H1 (cell line): ENCODE data around the gene UFC1. TPM values are rescaled to one million over a fixed set of nuclear protein-coding genes. Genes with fewer than 3 reads are reported as not detected.

Experiments
- CTCF ChIA-PET: fragments of 300-600 bp; sonication (Branson Sonifier 250); formaldehyde crosslinking; loops from one replicate; lab custom pipeline; 2021; ENCODE audit not compliant: partially characterized antibody; lab: Charles Lee
- POLR2A ChIA-PET: fragments of 300-600 bp; sonication (Branson Sonifier 250); formaldehyde crosslinking; loops from one replicate; lab custom pipeline; 2021; ENCODE audit warnings: inconsistent platforms; ENCODE audit not compliant: partially characterized antibody; lab: Charles Lee
- DNase-seq, 2 experiments: peaks; one replicate each; pipeline versions ENCODE4 v3.0.0 to v3.0.0-alpha.2; 2010 to 2022; ENCODE audit warnings: low spot score in 2 of 2, low read depth in 1 of 2, mixed read lengths in 1 of 2
- FAIRE-seq: peaks from 2 replicates; lab custom pipeline; 2011; peaks lifted over from hg19 to GRCh38; lab: Jason Lieb, UNC
- H2AFZ ChIP-seq: 2 replicates; pipeline ENCODE4 v1.8.1; 2012; ENCODE audit warnings: low read length, inconsistent platforms
- H2AK5ac ChIP-seq: 2 replicates; pipeline ENCODE4 v1.6.1; 2013; ENCODE audit warnings: low read depth, low read length
- H2BK120ac ChIP-seq: replicated peaks from 2 replicates; pipeline ENCODE3; 2013; ENCODE audit warnings: low read depth, low read length, inconsistent platforms
- H2BK12ac ChIP-seq: 2 replicates; pipeline ENCODE4 v1.6.1; 2013; ENCODE audit warnings: low read depth, low read length
- H2BK15ac ChIP-seq: 2 replicates; pipeline ENCODE4 v1.6.1; 2013; ENCODE audit warnings: low read length
- H2BK20ac ChIP-seq: 2 replicates; pipeline ENCODE4 v1.6.1; 2013; ENCODE audit warnings: low read length
- H2BK5ac ChIP-seq: 2 replicates; pipeline ENCODE4 v1.6.1; 2013; ENCODE audit warnings: low read depth, low read length
- H3K14ac ChIP-seq: 2 replicates; pipeline ENCODE4 v1.6.1; 2013; ENCODE audit warnings: inconsistent platforms; ENCODE audit not compliant: insufficient read length
- H3K18ac ChIP-seq: 2 replicates; pipeline ENCODE4 v1.6.1; 2013; ENCODE audit warnings: low read length; ENCODE audit errors: extremely low read depth
- H3K23ac ChIP-seq: 2 replicates; pipeline ENCODE4 v1.6.1; 2013; ENCODE audit warnings: inconsistent platforms; ENCODE audit not compliant: insufficient read length
- H3K23me2 ChIP-seq: 2 replicates; pipeline ENCODE4 v1.6.1; 2013; ENCODE audit warnings: low read depth, low read length
- H3K27ac ChIP-seq: 2 replicates; pipeline ENCODE4 v1.6.1; 2011; ENCODE audit warnings: low read depth, low read length, inconsistent platforms
- H3K27me3 ChIP-seq, 4 experiments: replicated peaks in 1 of 4; 1 replicate in 1 of 4; 2 replicates in 3 of 4; pipeline versions ENCODE4 v1.6.1 to v1.8.1; 2011 to 2013; ENCODE audit warnings: low read length in 3 of 4, mild to moderate bottlenecking in 3 of 4, inconsistent platforms in 2 of 4, mixed read lengths in 2 of 4, moderate library complexity in 1 of 4; ENCODE audit not compliant: control insufficient read depth in 3 of 4, insufficient read depth in 3 of 4; ENCODE audit errors: extremely low read depth in 1 of 4
- H3K36me3 ChIP-seq, 4 experiments: 2 replicates each; pipeline versions ENCODE4 v1.6.1 to v1.8.1; 2011 to 2013; ENCODE audit warnings: mild to moderate bottlenecking in 4 of 4, low read length in 3 of 4, moderate library complexity in 2 of 4, control low read depth in 1 of 4, inconsistent platforms in 1 of 4; ENCODE audit not compliant: insufficient read depth in 4 of 4, control insufficient read depth in 2 of 4
- H3K4ac ChIP-seq: replicated peaks from 2 replicates; pipeline ENCODE3; 2013; ENCODE audit warnings: low read length, low read depth, mixed read lengths, inconsistent platforms; ENCODE audit not compliant: insufficient read length
- H3K4me1 ChIP-seq, 4 experiments: replicated peaks in 1 of 4; 1 replicate in 1 of 4; 2 replicates in 3 of 4; pipeline versions ENCODE4 v1.6.1 to v1.8.1; 2011 to 2013; ENCODE audit warnings: low read length in 3 of 4, inconsistent platforms in 2 of 4, mixed read lengths in 1 of 4; ENCODE audit not compliant: insufficient read depth in 4 of 4, control insufficient read depth in 3 of 4
- H3K4me2 ChIP-seq, 2 experiments: 2 replicates each; pipeline versions ENCODE4 v1.6.1 to v1.8.1; 2011 to 2013; ENCODE audit warnings: low read depth in 2 of 2, low read length in 2 of 2, control low read depth in 1 of 2, inconsistent platforms in 1 of 2, mild to moderate bottlenecking in 1 of 2; ENCODE audit not compliant: insufficient read depth in 1 of 2
- H3K4me3 ChIP-seq, 4 experiments: fragments of 200-600, 300-600 bp in 1 of 4; sonication (generic), shearing (Covaris generic), sonication (Bioruptor Twin) in 1 of 4; 2 replicates each; pipeline versions ENCODE4 v1.5.1 to v1.8.1; 2011 to 2016; ENCODE audit warnings: low read length in 4 of 4, low read depth in 3 of 4, control low read depth in 2 of 4, inconsistent platforms in 2 of 4, mild to moderate bottlenecking in 2 of 4, mixed read lengths in 1 of 4, moderate library complexity in 1 of 4; ENCODE audit not compliant: insufficient read depth in 2 of 4; ENCODE audit errors: extremely low read depth in 1 of 4
- H3K56ac ChIP-seq: replicated peaks from 2 replicates; pipeline ENCODE3; 2013; ENCODE audit warnings: low read depth, mild to moderate bottlenecking, mixed read lengths, low read length, inconsistent platforms; ENCODE audit not compliant: insufficient read length
- H3K79me1 ChIP-seq: 2 replicates; pipeline ENCODE4 v1.6.1; 2013; ENCODE audit warnings: low read depth, low read length, control low read depth
- H3K79me2 ChIP-seq, 2 experiments: 2 replicates each; pipeline versions ENCODE4 v1.6.1 to v1.8.1; 2012 to 2013; ENCODE audit warnings: low read length in 2 of 2, mild to moderate bottlenecking in 2 of 2, inconsistent platforms in 1 of 2; ENCODE audit not compliant: insufficient read depth in 2 of 2, control insufficient read depth in 1 of 2
- H3K9ac ChIP-seq, 4 experiments: replicated peaks in 1 of 4; 1 replicate in 1 of 4; 2 replicates in 3 of 4; pipeline versions ENCODE4 v1.6.1 to v1.8.1; 2011 to 2013; ENCODE audit warnings: low read depth in 3 of 4, low read length in 3 of 4, control low read depth in 2 of 4, mild to moderate bottlenecking in 2 of 4, moderate library complexity in 2 of 4, inconsistent platforms in 1 of 4; ENCODE audit errors: extremely low read depth in 1 of 4
- H3K9me3 ChIP-seq, 2 experiments: 2 replicates each; pipeline versions ENCODE4 v1.6.1 to v1.8.1; 2012 to 2013; ENCODE audit warnings: mild to moderate bottlenecking in 2 of 2, moderate library complexity in 2 of 2, control low read depth in 1 of 2, inconsistent platforms in 1 of 2, low read depth in 1 of 2, low read length in 1 of 2, mixed read lengths in 1 of 2; ENCODE audit not compliant: insufficient read depth in 2 of 2
- H4K20me1 ChIP-seq, 2 experiments: replicated peaks in 1 of 2; 2 replicates each; pipeline versions ENCODE3 to v1.8.1; 2011 to 2013; ENCODE audit warnings: inconsistent platforms in 2 of 2, low read length in 2 of 2, mild to moderate bottlenecking in 1 of 2; ENCODE audit not compliant: insufficient read depth in 2 of 2, control insufficient read depth in 1 of 2
- H4K5ac ChIP-seq: 2 replicates; pipeline ENCODE4 v1.6.1; 2013; ENCODE audit warnings: low read length, low read depth, mixed read lengths, inconsistent platforms; ENCODE audit not compliant: insufficient read length
- H4K8ac ChIP-seq: 2 replicates; pipeline ENCODE4 v1.8.0; 2013; ENCODE audit warnings: mild to moderate bottlenecking, moderate library complexity, low read length, inconsistent platforms; ENCODE audit not compliant: insufficient read depth; ENCODE audit errors: extremely low read depth
- H4K91ac ChIP-seq: replicated peaks from 2 replicates; pipeline ENCODE3; 2013; ENCODE audit warnings: low read length, mixed read lengths, inconsistent platforms; ENCODE audit not compliant: insufficient read length
- HDAC6 ChIP-seq: IDR thresholded peaks from one replicate; pipeline ENCODE4 v1.7.1; 2012; ENCODE audit warnings: low read depth, mild to moderate bottlenecking, inconsistent platforms, low read length, moderate library complexity
- MAFK ChIP-seq: IDR thresholded peaks from 2 replicates; pipeline ENCODE4 v1.6.1; 2012; ENCODE audit warnings: low read depth, mild to moderate bottlenecking, improper control_type of control experiment, low read length
- POLR2AphosphoS5 ChIP-seq: IDR thresholded peaks from 2 replicates; pipeline ENCODE4 v1.6.1; 2011; ENCODE audit warnings: low read depth, low read length
- RNF2 ChIP-seq: fragments of 200-900, 300-1000 bp; sonication (generic); IDR thresholded peaks from 2 replicates; pipeline ENCODE4 v1.7.1; 2016; ENCODE audit warnings: borderline replicate concordance, low read depth, mild to moderate bottlenecking, antibody characterized with exemption, low read length; ENCODE audit not compliant: poor library complexity, severe bottlenecking; ENCODE audit errors: missing control alignments
- WGBS, 2 experiments: shearing (Covaris generic) in 1 of 2; methylation state at CpG; one replicate each; pipeline versions ENCODE4 v1.1.6 to v1.1.7; 2013 to 2015; ENCODE audit warnings: low lambda C conversion rate in 2 of 2, mixed read lengths in 2 of 2, inconsistent platforms in 1 of 2, low coverage in 1 of 2, missing lambda C conversion rate in 1 of 2; ENCODE audit not compliant: insufficient replicate concordance in 2 of 2, insufficient coverage in 1 of 2, insufficient read length in 1 of 2; ENCODE audit errors: extremely low coverage in 1 of 2, missing lambda C conversion rate in 1 of 2; 5-methylcytosine and 5-hydroxymethylcytosine counted together
- polyA plus RNA-seq, 7 experiments: library from polyadenylated mRNA; depleted of rRNA in 3 of 7; stranded (reverse) in 5 of 7; unstranded in 2 of 7; fragments of >200 nt in 5 of 7; fragments of 200-250 nt in 2 of 7; gene quantifications; 1 replicate in 5 of 7; 2 replicates in 1 of 7; 4 replicates in 1 of 7; pipeline versions ENCODE4 v1.2.1 to v1.2.3, GENCODE V29; 2011 to 2013; ENCODE audit warnings: missing spikeins in 2 of 7, mixed read lengths in 2 of 7
- total RNA-seq: library from RNA; stranded (reverse); fragmentation: NEBNext Ultra II Directional; extraction: Animal tissue kit (Norgen Biotek cat#: 25700); gene quantifications from 2 replicates; pipeline ENCODE4 v1.2.1, GENCODE V29; 2021

Gene UFC1
- total and polyA plus RNA-seq, 2 of the 8 experiments (the other 6 are each of a cell fraction or from before 2014, with no cell fraction given): 67.8 to 102 TPM

- no peak overlapping the region for H4K8ac ChIP-seq
- no peak overlapping the region for H2AK5ac ChIP-seq
- H3K4me2 ChIP-seq: no peak overlapping the region
- H3K27ac ChIP-seq: no peak overlapping the region
- WGBS, 2 experiments: 97% methylated on average over 11 of the region's 11 CpGs; no CpG with 5 or more reads in 1 of the 2 experiments
- no peaks in the 10 kb centered on the region for H3K9me3 ChIP-seq
- H3K18ac ChIP-seq: no peak overlapping the region
- ChIA-PET POLR2A (interaction anchor here (4.0 kb wide), 1 partner anchor 8 kb away, joined by 51 read pairs; the partner anchor contains the start of gene PPOX), CTCF (interaction anchor here (2.8 kb wide), 1 partner anchor 9 kb away, joined by 27 read pairs; the partner anchor contains the start of gene PPOX)
- no peak overlapping the region for H2BK12ac ChIP-seq
- H4K20me1 ChIP-seq: peaks cover 0 to 6% of the 10 kb centered on the region in 2 experiments
- H2BK20ac ChIP-seq: no peak overlapping the region
- H3K79me1 ChIP-seq: peaks cover 4% of the 10 kb centered on the region
- H3K79me2 ChIP-seq: peaks cover 0 to 4% of the 10 kb centered on the region in 2 experiments; a peak in 1 of 4 replicates
- no peak overlapping the region for H2AFZ ChIP-seq
- no peak overlapping the region for H3K14ac ChIP-seq
- H3K4me1 ChIP-seq: peaks cover 0 to 13% (median under 1%) of the 10 kb centered on the region in 4 experiments; a peak in 3 of 7 replicates
- H3K9ac ChIP-seq: no peak overlapping the region
- H3K4me3 ChIP-seq: no peak overlapping the region
- H3K36me3 ChIP-seq: peaks cover 13 to 43% (median 29%) of the 10 kb centered on the region in 4 experiments
- no peak overlapping the region for H2BK120ac ChIP-seq
- TF ChIP-seq RNF2: no peak
- TF ChIP-seq HDAC6: no peak
- TF ChIP-seq MAFK: no peak
- no peak for TF ChIP-seq POLR2AphosphoS5
- peaks cover 2% of the 10 kb centered on the region; the same call in 1 of the 2 replicates for H3K23me2 ChIP-seq
- FAIRE-seq (no peak), DNase-seq (no peak)
- H2BK15ac ChIP-seq: no peak overlapping the region
- no peak overlapping the region for H3K4ac ChIP-seq
- no peak overlapping the region for H4K5ac ChIP-seq
- H3K56ac ChIP-seq: no peak overlapping the region
- no peak overlapping the region for H4K91ac ChIP-seq
- no peaks in the 10 kb centered on the region for H3K27me3 ChIP-seq
- H3K23ac ChIP-seq: no peak overlapping the region
- H2BK5ac ChIP-seq: no peak overlapping the region
Observed at GRCh38 chr1:161174911-161175310, 21.1 kb downstream of the UFC1 start.
